Choroid plexus epithelial cell (primary cell): ENCODE results near the gene ZNF516.

Experiments
- DNase-seq: peaks from one replicate; pipeline ENCODE4 v3.0.0-alpha.2; 2010; ENCODE audit warnings: low read depth
- H3K4me3 ChIP-seq: 2 replicates; pipeline ENCODE4 v1.5.1; 2011; ENCODE audit warnings: low read depth, mild to moderate bottlenecking, control low read depth, low read length, moderate library complexity
- TF ChIP-seq, protein P1 (sequence below): conservative IDR thresholded peaks from 2 replicates; pipeline ENCODE4 v1.5.1; 2011; ENCODE audit warnings: low read depth, mild to moderate bottlenecking, control low read depth, inconsistent platforms, low read length, moderate library complexity

ZNF516 gene

DNA sequence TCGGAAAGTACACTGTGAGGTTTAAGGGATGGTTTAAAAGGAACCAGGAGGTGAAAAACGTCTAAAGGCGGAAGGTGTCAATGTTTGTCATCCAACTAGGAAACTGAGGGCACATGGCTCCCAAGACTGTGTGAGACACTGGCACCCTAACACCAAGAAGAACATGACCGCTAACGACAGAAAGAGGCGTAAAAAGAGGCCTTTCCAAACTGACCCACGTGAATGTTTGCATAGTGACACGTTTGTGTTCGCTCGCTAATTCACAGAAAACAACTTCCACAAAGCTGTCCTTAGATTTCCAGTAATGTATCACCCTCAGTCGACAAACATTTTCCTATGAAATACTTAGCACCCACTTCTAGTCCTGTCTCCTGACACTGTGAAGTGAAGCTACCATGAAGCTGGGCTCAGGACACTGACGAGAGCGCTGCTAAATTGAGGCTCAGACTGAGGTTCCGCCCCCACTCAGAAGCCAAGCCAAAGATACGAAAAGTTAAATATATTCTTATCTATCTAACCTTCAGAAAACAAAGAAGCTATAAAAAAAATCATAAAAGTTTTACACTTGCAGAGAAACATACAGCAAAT is 86.5 kb downstream of the ZNF516 start:
- TF ChIP-seq, protein P1, sequence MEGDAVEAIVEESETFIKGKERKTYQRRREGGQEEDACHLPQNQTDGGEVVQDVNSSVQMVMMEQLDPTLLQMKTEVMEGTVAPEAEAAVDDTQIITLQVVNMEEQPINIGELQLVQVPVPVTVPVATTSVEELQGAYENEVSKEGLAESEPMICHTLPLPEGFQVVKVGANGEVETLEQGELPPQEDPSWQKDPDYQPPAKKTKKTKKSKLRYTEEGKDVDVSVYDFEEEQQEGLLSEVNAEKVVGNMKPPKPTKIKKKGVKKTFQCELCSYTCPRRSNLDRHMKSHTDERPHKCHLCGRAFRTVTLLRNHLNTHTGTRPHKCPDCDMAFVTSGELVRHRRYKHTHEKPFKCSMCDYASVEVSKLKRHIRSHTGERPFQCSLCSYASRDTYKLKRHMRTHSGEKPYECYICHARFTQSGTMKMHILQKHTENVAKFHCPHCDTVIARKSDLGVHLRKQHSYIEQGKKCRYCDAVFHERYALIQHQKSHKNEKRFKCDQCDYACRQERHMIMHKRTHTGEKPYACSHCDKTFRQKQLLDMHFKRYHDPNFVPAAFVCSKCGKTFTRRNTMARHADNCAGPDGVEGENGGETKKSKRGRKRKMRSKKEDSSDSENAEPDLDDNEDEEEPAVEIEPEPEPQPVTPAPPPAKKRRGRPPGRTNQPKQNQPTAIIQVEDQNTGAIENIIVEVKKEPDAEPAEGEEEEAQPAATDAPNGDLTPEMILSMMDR: no peak
- no peak overlapping the region for H3K4me3 ChIP-seq
- DNase-seq: no peak

DNA sequence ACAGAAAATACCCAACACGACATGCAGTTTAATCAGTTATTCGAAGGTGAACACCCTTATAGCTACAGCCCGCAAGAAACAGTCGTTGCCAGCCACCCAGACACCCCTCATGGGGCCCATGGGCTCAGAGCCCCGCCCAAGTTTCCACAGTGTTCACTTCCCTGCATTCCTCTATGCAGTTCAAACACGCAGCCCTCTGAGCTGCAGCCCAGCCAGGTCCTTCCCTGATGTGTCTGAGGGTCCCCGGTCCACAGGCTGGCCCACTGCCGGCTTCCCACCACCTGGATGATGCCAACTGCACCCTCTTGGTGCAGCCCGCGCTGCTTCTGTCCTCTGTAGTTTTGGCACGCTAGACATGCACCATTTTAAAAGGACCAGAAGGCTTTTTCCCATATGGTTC is 87.4 kb downstream of the ZNF516 start:
- TF ChIP-seq, protein P1: no peak
- no peak overlapping the region for H3K4me3 ChIP-seq
- DNase-seq: no peak

DNA sequence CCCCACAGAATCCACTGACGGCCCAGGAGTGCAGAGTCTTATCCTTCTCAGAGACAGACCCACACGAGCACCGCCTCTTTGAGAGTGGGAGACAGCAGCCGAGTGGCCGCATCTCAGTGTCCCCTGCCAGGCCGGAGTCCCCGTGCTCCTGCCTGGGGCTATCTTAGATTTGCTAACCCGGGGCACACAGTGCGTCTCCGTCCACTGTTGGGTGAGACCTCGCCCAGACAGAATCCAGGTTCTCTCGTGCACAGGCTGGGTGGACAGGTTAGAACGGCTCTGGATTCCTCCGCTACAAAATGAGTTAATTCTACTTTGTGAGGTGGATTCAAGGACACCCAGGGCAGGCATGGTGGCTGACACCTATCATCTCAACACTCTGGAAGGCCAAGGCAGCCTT is 88.3 kb downstream of the ZNF516 start:
- no peak for DNase-seq
- no peak overlapping the region for H3K4me3 ChIP-seq
- TF ChIP-seq, protein P1: no peak

DNA sequence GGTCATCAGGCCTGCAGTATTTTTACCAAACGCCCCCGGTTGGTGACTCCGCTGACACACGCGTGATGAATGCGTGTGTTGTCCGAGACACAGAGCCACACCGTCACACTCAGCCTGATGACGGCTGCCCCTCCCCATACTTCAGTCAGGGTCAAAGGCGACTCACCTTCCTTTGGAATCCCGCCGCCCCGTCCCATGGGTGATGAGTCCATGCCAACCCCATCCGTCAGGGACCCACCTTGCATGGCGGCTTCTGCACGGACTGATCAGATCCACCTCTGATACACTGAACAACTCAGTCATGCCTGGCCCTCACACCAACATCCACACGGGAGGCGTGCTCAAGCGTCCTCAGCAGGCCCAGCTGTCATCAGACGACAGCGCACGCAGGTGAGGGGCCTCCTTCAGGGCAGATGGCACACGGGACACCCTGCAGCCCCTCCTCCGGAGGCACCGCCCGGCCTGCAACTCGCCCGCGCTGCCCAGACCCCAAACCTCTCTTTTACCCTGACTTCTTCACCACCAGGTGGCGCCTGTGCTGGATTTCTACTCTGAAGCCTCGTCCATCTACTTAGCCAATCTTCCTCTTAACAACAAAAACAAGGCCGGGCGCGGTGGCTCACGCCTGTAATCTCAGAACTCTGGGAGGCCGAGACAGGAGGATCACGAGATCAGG is 89.2 kb downstream of the ZNF516 start:
- TF ChIP-seq, protein P1: peak; percentile 79
- no peak overlapping the region for H3K4me3 ChIP-seq
- DNase-seq: peak; percentile 76

- TF ChIP-seq, protein P1: no peak
- H3K4me3 ChIP-seq: no peak overlapping the region
- DNase-seq: no peak
These were observed 89.8 kb downstream of the ZNF516 start for GRCh38 chr18:76405280-76405679.

- no peak overlapping the region for H3K4me3 ChIP-seq
- TF ChIP-seq, protein P1: no peak
- no peak for DNase-seq
These were observed 90.7 kb downstream of the ZNF516 start for GRCh38 chr18:76404345-76404831.
